ENCODE results near the gene MLF1. TPM values are rescaled to one million over a fixed set of nuclear protein-coding genes. Genes with fewer than 3 reads are reported as not detected.

The MLF1 gene
- total RNA-seq, 1 experiment from 2014 or later: 22.3 TPM

GRCh38 chr3:158649791-158650190 is 78.8 kb downstream of the MLF1 start:
- POLR2A ChIA-PET: no interaction called here
- H3K4me1 Mint-ChIP-seq: peaks cover 6% of the 10 kb centered on the region
- ATAC-seq: no peak
- CTCF ChIA-PET: no interaction called here
- no peak overlapping the region; the same call in 1 of the 2 replicates for H3K27ac Mint-ChIP-seq
- H3K9me3 Mint-ChIP-seq: no peaks in the 10 kb centered on the region
- TF ChIP-seq JAZF1 (CRISPR knock-in tag; IDR thresholded peaks at IDR 0.05): no peak
- TF ChIP-seq, protein P1, sequence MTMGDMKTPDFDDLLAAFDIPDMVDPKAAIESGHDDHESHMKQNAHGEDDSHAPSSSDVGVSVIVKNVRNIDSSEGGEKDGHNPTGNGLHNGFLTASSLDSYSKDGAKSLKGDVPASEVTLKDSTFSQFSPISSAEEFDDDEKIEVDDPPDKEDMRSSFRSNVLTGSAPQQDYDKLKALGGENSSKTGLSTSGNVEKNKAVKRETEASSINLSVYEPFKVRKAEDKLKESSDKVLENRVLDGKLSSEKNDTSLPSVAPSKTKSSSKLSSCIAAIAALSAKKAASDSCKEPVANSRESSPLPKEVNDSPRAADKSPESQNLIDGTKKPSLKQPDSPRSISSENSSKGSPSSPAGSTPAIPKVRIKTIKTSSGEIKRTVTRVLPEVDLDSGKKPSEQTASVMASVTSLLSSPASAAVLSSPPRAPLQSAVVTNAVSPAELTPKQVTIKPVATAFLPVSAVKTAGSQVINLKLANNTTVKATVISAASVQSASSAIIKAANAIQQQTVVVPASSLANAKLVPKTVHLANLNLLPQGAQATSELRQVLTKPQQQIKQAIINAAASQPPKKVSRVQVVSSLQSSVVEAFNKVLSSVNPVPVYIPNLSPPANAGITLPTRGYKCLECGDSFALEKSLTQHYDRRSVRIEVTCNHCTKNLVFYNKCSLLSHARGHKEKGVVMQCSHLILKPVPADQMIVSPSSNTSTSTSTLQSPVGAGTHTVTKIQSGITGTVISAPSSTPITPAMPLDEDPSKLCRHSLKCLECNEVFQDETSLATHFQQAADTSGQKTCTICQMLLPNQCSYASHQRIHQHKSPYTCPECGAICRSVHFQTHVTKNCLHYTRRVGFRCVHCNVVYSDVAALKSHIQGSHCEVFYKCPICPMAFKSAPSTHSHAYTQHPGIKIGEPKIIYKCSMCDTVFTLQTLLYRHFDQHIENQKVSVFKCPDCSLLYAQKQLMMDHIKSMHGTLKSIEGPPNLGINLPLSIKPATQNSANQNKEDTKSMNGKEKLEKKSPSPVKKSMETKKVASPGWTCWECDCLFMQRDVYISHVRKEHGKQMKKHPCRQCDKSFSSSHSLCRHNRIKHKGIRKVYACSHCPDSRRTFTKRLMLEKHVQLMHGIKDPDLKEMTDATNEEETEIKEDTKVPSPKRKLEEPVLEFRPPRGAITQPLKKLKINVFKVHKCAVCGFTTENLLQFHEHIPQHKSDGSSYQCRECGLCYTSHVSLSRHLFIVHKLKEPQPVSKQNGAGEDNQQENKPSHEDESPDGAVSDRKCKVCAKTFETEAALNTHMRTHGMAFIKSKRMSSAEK (CRISPR knock-in tag; IDR thresholded peaks at IDR 0.05; ENCODE audit: borderline replicate concordance): no peak
- TF ChIP-seq, protein P2, sequence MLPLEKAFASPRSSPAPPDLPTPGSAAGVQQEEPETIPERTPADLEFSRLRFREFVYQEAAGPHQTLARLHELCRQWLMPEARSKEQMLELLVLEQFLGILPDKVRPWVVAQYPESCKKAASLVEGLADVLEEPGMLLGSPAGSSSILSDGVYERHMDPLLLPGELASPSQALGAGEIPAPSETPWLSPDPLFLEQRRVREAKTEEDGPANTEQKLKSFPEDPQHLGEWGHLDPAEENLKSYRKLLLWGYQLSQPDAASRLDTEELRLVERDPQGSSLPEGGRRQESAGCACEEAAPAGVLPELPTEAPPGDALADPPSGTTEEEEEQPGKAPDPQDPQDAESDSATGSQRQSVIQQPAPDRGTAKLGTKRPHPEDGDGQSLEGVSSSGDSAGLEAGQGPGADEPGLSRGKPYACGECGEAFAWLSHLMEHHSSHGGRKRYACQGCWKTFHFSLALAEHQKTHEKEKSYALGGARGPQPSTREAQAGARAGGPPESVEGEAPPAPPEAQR (CRISPR knock-in tag; IDR thresholded peaks at IDR 0.05): no peak
- DNase-seq (ENCODE audit: low spot score): no peak
- no peaks in the 10 kb centered on the region for H3K27me3 Mint-ChIP-seq (ENCODE audit: low read depth)
- no peak overlapping the region for H3K4me3 Mint-ChIP-seq
- H3K36me3 Mint-ChIP-seq: peaks cover 47% of the 10 kb centered on the region

DNA sequence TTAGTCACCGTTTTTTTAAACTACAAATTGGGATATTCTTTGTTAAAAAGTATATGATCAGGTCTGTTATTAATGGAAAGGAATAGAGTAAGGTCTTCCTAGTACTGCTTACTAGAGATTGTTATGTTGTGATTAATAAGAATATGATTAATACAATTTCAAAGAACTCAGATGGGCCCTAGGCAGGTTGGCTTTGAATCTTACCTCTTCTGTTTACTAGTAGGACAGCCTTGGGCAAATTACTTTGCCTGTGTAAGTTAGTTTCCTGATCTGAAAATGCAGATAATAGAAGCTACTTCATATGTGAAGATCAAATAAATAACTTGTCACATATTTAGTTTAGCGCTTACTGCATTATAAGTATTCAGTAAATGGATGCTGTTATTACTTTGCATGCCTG is 80.2 kb downstream of the MLF1 start:
- Mint-ChIP-seq H3K9me3 (no peaks in the 10 kb centered on the region), H3K4me3 (no peak overlapping the region), H3K4me1 (no peaks in the 10 kb centered on the region), H3K27me3 (ENCODE audit: low read depth) (no peaks in the 10 kb centered on the region), H3K27ac (no peak overlapping the region), H3K36me3 (peaks cover 49% of the 10 kb centered on the region)
- ATAC-seq (no peak), DNase-seq (ENCODE audit: low spot score) (no peak)
- TF ChIP-seq RELA (CRISPR knock-in tag; IDR thresholded peaks at IDR 0.05; ENCODE audit: borderline replicate concordance) (no peak), SMAD4 (CRISPR knock-in tag; IDR thresholded peaks at IDR 0.05) (no peak), TP53 (CRISPR knock-in tag; IDR thresholded peaks at IDR 0.05) (no peak), FOXP4 (CRISPR knock-in tag; IDR thresholded peaks at IDR 0.05) (no peak), ZBTB21 (CRISPR knock-in tag; IDR thresholded peaks at IDR 0.05; ENCODE audit: borderline replicate concordance) (no peak)
- POLR2A ChIA-PET: no interaction called here
- CTCF ChIA-PET: interaction anchor here (1.3 kb wide), 1 partner anchor 21 kb away, joined by 3 read pairs; the partner anchor contains the start of gene LXN

DNA sequence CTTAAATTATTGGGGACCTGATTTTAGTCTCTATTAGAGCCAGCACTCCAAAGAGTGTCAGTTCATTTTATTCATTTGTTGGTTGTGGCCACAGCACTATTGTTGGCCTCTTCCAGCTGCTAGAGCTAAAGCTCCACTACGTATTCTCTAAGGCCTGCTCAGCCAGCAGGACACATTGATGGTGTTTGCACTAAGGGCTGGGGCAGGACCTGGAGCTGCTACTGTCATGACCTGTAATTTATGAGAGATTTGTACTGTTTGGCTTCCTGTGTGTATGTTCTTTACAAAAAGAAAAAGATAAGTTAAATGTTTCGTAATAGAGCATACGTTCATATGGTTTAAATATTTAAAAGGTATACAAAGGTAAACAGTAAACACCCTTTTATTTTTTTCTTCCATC is 81.5 kb downstream of the MLF1 start:
- no peaks in the 10 kb centered on the region for H3K27me3 Mint-ChIP-seq (ENCODE audit: low read depth)
- POLR2A ChIA-PET: no interaction called here
- no peaks in the 10 kb centered on the region for H3K9me3 Mint-ChIP-seq
- ATAC-seq: no peak
- CTCF ChIA-PET: interaction anchor here (1.3 kb wide), 1 partner anchor 20 kb away, joined by 3 read pairs; the partner anchor contains the start of gene LXN
- no peak overlapping the region for H3K27ac Mint-ChIP-seq
- H3K4me1 Mint-ChIP-seq: no peaks in the 10 kb centered on the region
- no peak for DNase-seq (ENCODE audit: low spot score)
- no peak for TF ChIP-seq TEAD1 (CRISPR knock-in tag; IDR thresholded peaks at IDR 0.05)
- TF ChIP-seq, protein P3, sequence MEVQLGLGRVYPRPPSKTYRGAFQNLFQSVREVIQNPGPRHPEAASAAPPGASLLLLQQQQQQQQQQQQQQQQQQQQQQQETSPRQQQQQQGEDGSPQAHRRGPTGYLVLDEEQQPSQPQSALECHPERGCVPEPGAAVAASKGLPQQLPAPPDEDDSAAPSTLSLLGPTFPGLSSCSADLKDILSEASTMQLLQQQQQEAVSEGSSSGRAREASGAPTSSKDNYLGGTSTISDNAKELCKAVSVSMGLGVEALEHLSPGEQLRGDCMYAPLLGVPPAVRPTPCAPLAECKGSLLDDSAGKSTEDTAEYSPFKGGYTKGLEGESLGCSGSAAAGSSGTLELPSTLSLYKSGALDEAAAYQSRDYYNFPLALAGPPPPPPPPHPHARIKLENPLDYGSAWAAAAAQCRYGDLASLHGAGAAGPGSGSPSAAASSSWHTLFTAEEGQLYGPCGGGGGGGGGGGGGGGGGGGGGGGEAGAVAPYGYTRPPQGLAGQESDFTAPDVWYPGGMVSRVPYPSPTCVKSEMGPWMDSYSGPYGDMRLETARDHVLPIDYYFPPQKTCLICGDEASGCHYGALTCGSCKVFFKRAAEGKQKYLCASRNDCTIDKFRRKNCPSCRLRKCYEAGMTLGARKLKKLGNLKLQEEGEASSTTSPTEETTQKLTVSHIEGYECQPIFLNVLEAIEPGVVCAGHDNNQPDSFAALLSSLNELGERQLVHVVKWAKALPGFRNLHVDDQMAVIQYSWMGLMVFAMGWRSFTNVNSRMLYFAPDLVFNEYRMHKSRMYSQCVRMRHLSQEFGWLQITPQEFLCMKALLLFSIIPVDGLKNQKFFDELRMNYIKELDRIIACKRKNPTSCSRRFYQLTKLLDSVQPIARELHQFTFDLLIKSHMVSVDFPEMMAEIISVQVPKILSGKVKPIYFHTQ (CRISPR knock-in tag; IDR thresholded peaks at IDR 0.05): no peak
- TF ChIP-seq PRRX2 (CRISPR knock-in tag; IDR thresholded peaks at IDR 0.05): no peak
- TF ChIP-seq E2F5 (CRISPR knock-in tag; IDR thresholded peaks at IDR 0.05): no peak
- no peak for TF ChIP-seq SOX15 (CRISPR knock-in tag; IDR thresholded peaks at IDR 0.05)
- TF ChIP-seq JAZF1 (CRISPR knock-in tag; IDR thresholded peaks at IDR 0.05): no peak
- no peak for TF ChIP-seq FOXP1 (CRISPR knock-in tag; IDR thresholded peaks at IDR 0.05; ENCODE audit: borderline replicate concordance)
- TF ChIP-seq NFYB (CRISPR knock-in tag; conservative IDR thresholded peaks at IDR 0.05; ENCODE audit: low read depth): no peak
- no peak overlapping the region for H3K4me3 Mint-ChIP-seq
- H3K36me3 Mint-ChIP-seq: peaks cover 46% of the 10 kb centered on the region

Data from WTC11 (cell line).